ENCODE results near the gene ERBB2. TPM values are rescaled to one million over a fixed set of nuclear protein-coding genes. Genes with fewer than 3 reads are reported as not detected.
A peak's percentile ranks its signal among the peaks of the same experiment; 100 is the strongest.

The ERBB2 gene
- total and polyA plus RNA-seq, 9 of the 15 experiments (the other 6 are each of a cell fraction or from before 2014, with no cell fraction given): 0.74 to 5.6 (median 3.3) TPM

DNA sequence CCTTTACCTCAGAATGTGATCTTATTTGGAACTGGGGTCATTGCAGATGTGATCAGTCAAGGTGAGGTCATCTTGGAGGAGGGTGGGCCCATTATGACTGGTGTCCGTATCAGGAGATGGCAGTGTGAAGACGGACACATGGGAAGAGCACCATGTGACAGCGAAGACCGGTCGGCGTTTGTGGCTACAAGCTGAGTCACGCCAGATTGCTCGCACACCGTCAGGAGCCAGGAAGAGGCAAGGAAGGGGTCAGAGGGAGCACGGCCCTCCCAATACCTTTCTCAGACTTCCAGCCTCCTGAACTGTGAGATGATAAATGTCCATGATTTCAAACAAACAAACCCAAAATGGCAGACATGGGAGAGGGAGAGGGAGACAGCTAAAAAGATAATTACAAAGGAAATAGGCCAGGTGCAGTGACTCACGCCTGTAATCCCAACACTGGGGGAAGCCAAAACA lies 49.7 kb upstream of the ERBB2 start (continued):
- peak; percentile 74 for TF ChIP-seq HDAC2 (IDR thresholded peaks at IDR 0.05)
- TF ChIP-seq SRSF1 (IDR thresholded peaks at IDR 0.05; ENCODE audit: low read depth, low read length): no peak
- TF ChIP-seq RBM14 (IDR thresholded peaks at IDR 0.05; ENCODE audit: borderline replicate concordance, insufficient read depth, low read depth, low read length): no peak
- TF ChIP-seq, protein P1, sequence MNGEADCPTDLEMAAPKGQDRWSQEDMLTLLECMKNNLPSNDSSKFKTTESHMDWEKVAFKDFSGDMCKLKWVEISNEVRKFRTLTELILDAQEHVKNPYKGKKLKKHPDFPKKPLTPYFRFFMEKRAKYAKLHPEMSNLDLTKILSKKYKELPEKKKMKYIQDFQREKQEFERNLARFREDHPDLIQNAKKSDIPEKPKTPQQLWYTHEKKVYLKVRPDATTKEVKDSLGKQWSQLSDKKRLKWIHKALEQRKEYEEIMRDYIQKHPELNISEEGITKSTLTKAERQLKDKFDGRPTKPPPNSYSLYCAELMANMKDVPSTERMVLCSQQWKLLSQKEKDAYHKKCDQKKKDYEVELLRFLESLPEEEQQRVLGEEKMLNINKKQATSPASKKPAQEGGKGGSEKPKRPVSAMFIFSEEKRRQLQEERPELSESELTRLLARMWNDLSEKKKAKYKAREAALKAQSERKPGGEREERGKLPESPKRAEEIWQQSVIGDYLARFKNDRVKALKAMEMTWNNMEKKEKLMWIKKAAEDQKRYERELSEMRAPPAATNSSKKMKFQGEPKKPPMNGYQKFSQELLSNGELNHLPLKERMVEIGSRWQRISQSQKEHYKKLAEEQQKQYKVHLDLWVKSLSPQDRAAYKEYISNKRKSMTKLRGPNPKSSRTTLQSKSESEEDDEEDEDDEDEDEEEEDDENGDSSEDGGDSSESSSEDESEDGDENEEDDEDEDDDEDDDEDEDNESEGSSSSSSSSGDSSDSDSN (IDR thresholded peaks at IDR 0.05; ENCODE audit: borderline replicate concordance in 1 of 2, low read depth in 2 of 2, low read length in 2 of 2): no peak
- TF ChIP-seq NONO (IDR thresholded peaks at IDR 0.05; ENCODE audit: low read depth in 2 of 2, low read length in 1 of 2): peak in 1 of 2 experiments; percentile 54; a peak in 1 of 4 replicates
- peak; percentile 80 for TF ChIP-seq RNF2 (IDR thresholded peaks at IDR 0.05)
- no peak for TF ChIP-seq DIDO1 (tag; IDR thresholded peaks at IDR 0.05; ENCODE audit: low read depth)
- TF ChIP-seq SMAD3 (CRISPR knock-in tag; conservative IDR thresholded peaks at IDR 0.05): no peak; the same call in 1 of the 2 replicates
- no peak for TF ChIP-seq YBX1 (IDR thresholded peaks at IDR 0.05)
- TF ChIP-seq ESRRA (IDR thresholded peaks at IDR 0.05; ENCODE audit: borderline replicate concordance, low read depth): peak; percentile 82; the same call in 1 of the 2 replicates
- TF ChIP-seq, protein P2, sequence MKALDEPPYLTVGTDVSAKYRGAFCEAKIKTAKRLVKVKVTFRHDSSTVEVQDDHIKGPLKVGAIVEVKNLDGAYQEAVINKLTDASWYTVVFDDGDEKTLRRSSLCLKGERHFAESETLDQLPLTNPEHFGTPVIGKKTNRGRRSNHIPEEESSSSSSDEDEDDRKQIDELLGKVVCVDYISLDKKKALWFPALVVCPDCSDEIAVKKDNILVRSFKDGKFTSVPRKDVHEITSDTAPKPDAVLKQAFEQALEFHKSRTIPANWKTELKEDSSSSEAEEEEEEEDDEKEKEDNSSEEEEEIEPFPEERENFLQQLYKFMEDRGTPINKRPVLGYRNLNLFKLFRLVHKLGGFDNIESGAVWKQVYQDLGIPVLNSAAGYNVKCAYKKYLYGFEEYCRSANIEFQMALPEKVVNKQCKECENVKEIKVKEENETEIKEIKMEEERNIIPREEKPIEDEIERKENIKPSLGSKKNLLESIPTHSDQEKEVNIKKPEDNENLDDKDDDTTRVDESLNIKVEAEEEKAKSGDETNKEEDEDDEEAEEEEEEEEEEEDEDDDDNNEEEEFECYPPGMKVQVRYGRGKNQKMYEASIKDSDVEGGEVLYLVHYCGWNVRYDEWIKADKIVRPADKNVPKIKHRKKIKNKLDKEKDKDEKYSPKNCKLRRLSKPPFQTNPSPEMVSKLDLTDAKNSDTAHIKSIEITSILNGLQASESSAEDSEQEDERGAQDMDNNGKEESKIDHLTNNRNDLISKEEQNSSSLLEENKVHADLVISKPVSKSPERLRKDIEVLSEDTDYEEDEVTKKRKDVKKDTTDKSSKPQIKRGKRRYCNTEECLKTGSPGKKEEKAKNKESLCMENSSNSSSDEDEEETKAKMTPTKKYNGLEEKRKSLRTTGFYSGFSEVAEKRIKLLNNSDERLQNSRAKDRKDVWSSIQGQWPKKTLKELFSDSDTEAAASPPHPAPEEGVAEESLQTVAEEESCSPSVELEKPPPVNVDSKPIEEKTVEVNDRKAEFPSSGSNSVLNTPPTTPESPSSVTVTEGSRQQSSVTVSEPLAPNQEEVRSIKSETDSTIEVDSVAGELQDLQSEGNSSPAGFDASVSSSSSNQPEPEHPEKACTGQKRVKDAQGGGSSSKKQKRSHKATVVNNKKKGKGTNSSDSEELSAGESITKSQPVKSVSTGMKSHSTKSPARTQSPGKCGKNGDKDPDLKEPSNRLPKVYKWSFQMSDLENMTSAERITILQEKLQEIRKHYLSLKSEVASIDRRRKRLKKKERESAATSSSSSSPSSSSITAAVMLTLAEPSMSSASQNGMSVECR (CRISPR knock-in tag; IDR thresholded peaks at IDR 0.05): no peak
- TF ChIP-seq ZNF384 (IDR thresholded peaks at IDR 0.05; ENCODE audit: low read depth, low read length): no peak; the same call in 1 of the 2 replicates
- no peak for TF ChIP-seq PHTF2 (CRISPR knock-in tag; IDR thresholded peaks at IDR 0.05)
- TF ChIP-seq HNRNPH1 (optimal IDR thresholded peaks at IDR 0.05; ENCODE audit: low read depth, low read length): no peak
- TF ChIP-seq PRDM10 (IDR thresholded peaks at IDR 0.05; ENCODE audit: partially characterized antibody): peak; percentile 57
- TF ChIP-seq CXXC5 (CRISPR knock-in tag; IDR thresholded peaks at IDR 0.05): peak; percentile 77
- peak; percentile 45; the same call in 1 of the 2 replicates for TF ChIP-seq ZNF197 (CRISPR knock-in tag; IDR thresholded peaks at IDR 0.05; ENCODE audit: low read depth)
- TF ChIP-seq ILF3 (IDR thresholded peaks at IDR 0.05; ENCODE audit: borderline replicate concordance): no peak
